ENCODE data around the gene ZNF562.
A peak's percentile ranks its signal among the peaks of the same experiment; 100 is the strongest.

ZNF562 gene

DNA sequence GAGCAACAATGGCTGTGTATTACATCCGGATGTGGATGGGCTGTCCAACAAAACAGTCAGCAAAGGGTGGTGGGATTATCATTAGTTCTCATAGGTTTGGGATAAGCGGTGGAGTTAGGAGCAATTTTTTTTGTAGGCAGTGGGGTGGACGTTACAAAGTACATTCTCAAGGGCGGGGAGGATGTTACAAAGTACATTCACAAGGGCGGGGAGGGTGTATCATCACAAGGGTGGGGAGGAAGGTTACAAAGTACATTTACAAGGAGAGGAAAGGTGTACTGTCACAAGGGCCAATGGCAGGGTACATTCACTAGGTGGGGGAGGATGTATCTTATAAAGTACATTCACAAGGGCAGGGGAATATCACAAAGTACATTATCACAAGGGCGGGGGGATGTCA lies 33.1 kb downstream of the ZNF562 start:
- no peak for DNase-seq

- no peak for DNase-seq
Observed at GRCh38 chr19:9640956-9641355, 33.9 kb downstream of the ZNF562 start.

DNA sequence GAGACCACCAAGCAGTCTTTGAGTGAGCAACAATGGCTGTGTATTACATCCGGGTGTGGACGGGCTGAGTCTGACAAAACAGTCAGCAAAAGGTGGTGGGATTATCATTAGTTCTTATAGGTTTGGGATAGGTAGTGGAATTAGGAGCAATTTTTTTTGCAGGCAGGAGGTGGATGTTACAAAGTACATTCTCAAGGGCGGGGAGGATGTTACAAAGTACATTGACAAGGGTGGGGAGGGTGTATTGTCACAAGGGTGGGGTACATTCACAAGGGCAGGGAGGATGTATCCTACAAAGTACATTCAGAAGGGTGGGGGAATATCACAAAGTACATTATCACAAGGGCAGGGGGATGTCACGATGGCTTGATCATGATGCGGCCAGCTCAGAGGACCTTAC lies 38.9 kb downstream of the ZNF562 start:
- no peak for DNase-seq

DNA sequence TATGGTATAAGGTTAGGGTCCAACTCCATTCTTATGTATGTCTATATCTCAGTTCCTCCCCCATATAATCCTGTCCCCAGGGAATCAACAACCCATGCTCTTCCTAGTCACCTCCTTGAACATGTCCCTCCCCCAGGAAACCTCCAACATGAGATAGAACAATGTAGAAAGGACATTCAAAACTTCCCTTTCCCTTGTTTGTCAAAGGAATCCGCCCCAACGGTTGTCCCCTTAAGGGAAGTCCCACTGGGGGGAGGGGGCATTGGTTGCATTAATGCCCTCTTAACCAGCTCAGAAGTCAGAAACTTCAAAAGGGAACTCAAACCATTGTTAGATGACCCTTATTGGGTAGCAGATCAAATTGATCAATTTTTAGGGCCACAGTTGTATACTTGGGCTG lies 47.0 kb downstream of the ZNF562 start:
- DNase-seq: no peak

DNA sequence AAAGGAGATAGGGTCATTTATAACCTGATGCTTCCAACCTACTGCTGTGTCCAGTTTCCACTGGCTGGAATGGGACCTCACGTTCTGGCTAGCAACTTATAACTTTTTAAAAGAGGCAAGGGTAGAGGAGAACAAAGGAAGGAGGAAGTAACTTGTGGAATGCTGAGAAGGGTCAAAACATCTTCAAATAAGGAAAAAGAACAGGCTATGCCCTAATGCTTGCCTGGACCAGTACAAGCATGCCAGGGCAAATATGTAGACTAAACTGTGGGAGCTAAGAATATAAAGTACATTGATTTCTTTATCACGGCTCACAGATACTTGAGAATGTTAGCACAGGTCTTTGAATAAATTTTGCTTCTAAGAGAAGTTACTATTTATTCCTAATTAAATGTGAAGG lies 52.4 kb downstream of the ZNF562 start:
- no peak for DNase-seq

DNA sequence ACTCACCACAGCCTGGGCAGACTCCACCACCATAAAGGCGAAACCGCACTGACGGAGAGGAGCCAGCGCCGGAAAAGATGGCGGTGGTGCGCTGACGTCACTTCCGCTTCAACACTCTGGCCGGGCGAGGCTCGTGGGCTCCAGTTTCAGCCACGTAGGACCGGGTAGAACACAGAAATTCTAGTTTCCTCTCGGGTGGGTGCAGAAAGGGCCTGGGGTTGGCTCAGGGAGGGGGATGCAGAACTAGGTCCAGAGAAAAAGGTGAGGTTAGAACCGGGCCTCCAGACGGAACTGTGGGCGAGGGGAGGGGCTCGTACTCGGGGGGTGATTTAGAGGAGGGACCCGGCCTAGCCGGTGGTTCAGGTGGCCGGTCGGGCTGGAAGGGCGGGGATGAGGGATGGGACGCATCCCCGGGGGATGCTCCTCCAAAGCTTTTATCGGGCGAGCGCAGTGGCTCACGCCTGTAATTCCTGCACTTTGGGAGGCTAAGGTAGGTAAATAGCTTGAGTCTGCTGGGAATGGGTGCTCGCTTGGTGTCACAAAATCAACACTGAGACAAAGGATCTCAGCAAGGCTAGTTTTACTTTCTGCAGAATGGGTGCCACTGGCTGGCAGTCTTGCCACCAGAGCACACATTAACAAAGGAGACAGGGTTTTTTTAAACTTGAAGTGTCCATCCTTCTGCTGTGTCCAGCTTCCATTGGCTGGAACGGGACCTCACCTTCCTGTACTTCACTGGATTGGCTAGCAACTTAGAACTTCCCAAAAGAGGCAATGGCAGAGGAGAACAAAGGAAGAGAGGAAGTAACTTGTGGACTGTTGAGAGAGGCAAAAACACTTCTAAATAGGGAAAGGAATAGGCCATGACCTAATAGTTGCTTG lies 53.5 kb downstream of the ZNF562 start, which contains the start of gene ZNF561:
ZNF561 (minus strand) TSS at position 77 of the 882 bp plus-strand sequence. CDS start 1,776 bp downstream, outside the sequence.
- DNase-seq: peak; percentile 84

- DNase-seq: no peak
Observed at GRCh38 chr19:9620842-9621155, 54.1 kb downstream of the ZNF562 start.

DNA sequence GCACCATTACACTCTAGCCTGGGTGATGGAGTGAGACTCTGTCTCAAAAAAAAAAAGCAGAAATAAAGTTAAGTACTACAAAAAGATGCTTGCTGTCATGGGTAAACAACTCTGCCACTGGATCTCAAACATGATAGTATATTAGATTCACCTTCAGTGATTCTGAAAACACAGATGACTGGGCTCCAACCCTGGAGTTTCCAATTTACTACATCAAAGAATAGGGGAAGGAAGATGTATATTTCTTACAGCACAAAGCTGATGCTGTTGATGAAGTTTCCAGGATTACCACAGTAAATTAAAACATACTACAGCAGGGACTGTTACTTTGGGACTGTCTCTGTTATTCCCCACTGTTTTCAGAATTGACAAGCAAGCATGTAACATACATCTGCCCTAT lies 59.1 kb downstream of the ZNF562 start:
- no peak for DNase-seq

GRCh38 chr19:9610484-9611113 lies 64.3 kb downstream of the ZNF562 start:
- no peak for DNase-seq

- DNase-seq: no peak
Observed at GRCh38 chr19:9608912-9609311, 66.0 kb downstream of the ZNF562 start.

GRCh38 chr19:9597027-9597426 lies 77.9 kb downstream of the ZNF562 start:
- DNase-seq: no peak

Data from NCI-H1105 treated with DMSO at 0.1 percent for 48 hours (cell line).